DND-41 (cell line): Measurements from ENCODE around the gene R3HCC1L.

Source experiments
- ATAC-seq: fragments of 200-7000 bp; cut with Tn5 transposase; 3 replicates; pipeline ENCODE4 v1.9.1; 2021; ENCODE audit warnings: low read depth; ENCODE audit not compliant: insufficient read depth
- DNase-seq: peaks from one replicate; pipeline ENCODE4 v3.0.0-alpha.2; 2020
- H2AFZ ChIP-seq: 2 replicates; pipeline ENCODE4 v1.6.0; 2012; ENCODE audit warnings: low read depth, low read length
- H3K27ac ChIP-seq: 2 replicates; pipeline ENCODE4 v1.5.1; 2012; ENCODE audit warnings: low read length, inconsistent platforms
- H3K27me3 ChIP-seq: fragments of 200-600 bp; sonication (generic); 2 replicates; pipeline ENCODE4 v1.6.0; 2012; ENCODE audit warnings: low read length, mild to moderate bottlenecking, inconsistent platforms; ENCODE audit not compliant: insufficient read depth, poor library complexity
- H3K36me3 ChIP-seq: 2 replicates; pipeline ENCODE4 v1.5.1; 2012; ENCODE audit warnings: low read length, inconsistent platforms; ENCODE audit not compliant: insufficient read depth
- H3K4me1 ChIP-seq: 2 replicates; pipeline ENCODE4 v1.5.1; 2012; ENCODE audit warnings: mild to moderate bottlenecking, low read length; ENCODE audit not compliant: insufficient read depth
- H3K4me2 ChIP-seq: 2 replicates; pipeline ENCODE4 v1.6.0; 2012; ENCODE audit warnings: mild to moderate bottlenecking, moderate library complexity, low read length, inconsistent platforms; ENCODE audit not compliant: insufficient read depth
- H3K4me3 ChIP-seq, 2 experiments: fragments of 200-600 bp in 1 of 2; shearing (Covaris generic) in 1 of 2; 2 replicates each; pipeline ENCODE4 v1.5.1; 2012 to 2016; ENCODE audit warnings: inconsistent platforms in 2 of 2, low read length in 2 of 2, mild to moderate bottlenecking in 2 of 2, low read depth in 1 of 2, moderate library complexity in 1 of 2
- H3K79me2 ChIP-seq: 2 replicates; pipeline ENCODE4 v1.6.0; 2012; ENCODE audit warnings: low read length, inconsistent platforms; ENCODE audit not compliant: insufficient read depth
- H3K9ac ChIP-seq: 2 replicates; pipeline ENCODE4 v1.6.0; 2012; ENCODE audit warnings: low read depth, mild to moderate bottlenecking, inconsistent platforms, low read length, moderate library complexity
- H3K9me3 ChIP-seq: 2 replicates; pipeline ENCODE4 v1.5.1; 2012; ENCODE audit warnings: low read length, moderate library complexity, mild to moderate bottlenecking, inconsistent platforms; ENCODE audit not compliant: insufficient read depth, severe bottlenecking
- H4K20me1 ChIP-seq: 2 replicates; pipeline ENCODE4 v1.6.0; 2012; ENCODE audit warnings: low read length; ENCODE audit not compliant: insufficient read depth
- CTCF ChIP-seq: IDR thresholded peaks from 2 replicates; pipeline ENCODE4 v1.5.1; 2012; ENCODE audit warnings: borderline replicate concordance, low read length, moderate library complexity, mild to moderate bottlenecking; ENCODE audit not compliant: poor library complexity, severe bottlenecking; ENCODE audit errors: extremely low read depth
- EZH2 ChIP-seq: IDR thresholded peaks from 3 replicates; pipeline ENCODE4 v1.6.1; 2012; ENCODE audit warnings: borderline replicate concordance, low read depth, mild to moderate bottlenecking, moderate library complexity, low read length, inconsistent platforms; ENCODE audit not compliant: severe bottlenecking

The R3HCC1L gene

GRCh38 chr10:98294270-98294627 is 159.8 kb downstream of the R3HCC1L start:
- no peak overlapping the region for H3K9ac ChIP-seq
- no peak for DNase-seq
- H3K4me1 ChIP-seq: 0 out of 2 replicates have a peak, but pooled peaks cover 4% of the 10 kb centered on the region
- peaks cover 14% of the 10 kb centered on the region for H3K27me3 ChIP-seq
- no peak overlapping the region for H2AFZ ChIP-seq
- no peak overlapping the region for H3K4me2 ChIP-seq
- H3K4me3 ChIP-seq: no peak overlapping the region
- H3K79me2 ChIP-seq: no peaks in the 10 kb centered on the region
- no peaks in the 10 kb centered on the region for H3K36me3 ChIP-seq
- no peak for ATAC-seq
- H4K20me1 ChIP-seq: no peaks in the 10 kb centered on the region
- TF ChIP-seq EZH2: no peak
- no peak for TF ChIP-seq CTCF
- no peak overlapping the region for H3K27ac ChIP-seq
- no peaks in the 10 kb centered on the region for H3K9me3 ChIP-seq
